ENCODE data around the gene FHIP1A. TPM values are rescaled to one million over a fixed set of nuclear protein-coding genes. Genes with fewer than 3 reads are reported as not detected.

The FHIP1A gene
- total and polyA plus RNA-seq, 5 donors from 2014 or later, result 0.10 to 0.43 (median 0.39) TPM; not detected in 2

- Mint-ChIP-seq H3K9me3 (peaks cover 0 to 2% (median 0%) of the 10 kb centered on the region in 7 donors), H3K27me3 (peaks cover 11% of the 10 kb centered on the region), H3K4me1 (no peaks in the 10 kb centered on the region), H3K36me3 (no peaks in the 10 kb centered on the region), H3K27ac (no peak overlapping the region), H3K4me3 (no peak overlapping the region)
- Histone ChIP-seq H3K27ac (ENCODE audit: insufficient read depth, low read length, poor library complexity, severe bottlenecking) (no peak overlapping the region), H3K9me3 (ENCODE audit: control insufficient read depth in 2 of 2, low read length in 2 of 2) (no peaks in the 10 kb centered on the region), H3K4me3 (ENCODE audit: low read depth, low read length) (no peak overlapping the region), H3K4me1 (ENCODE audit: control insufficient read depth, insufficient read depth, low read length, poor library complexity, severe bottlenecking) (no peaks in the 10 kb centered on the region), H3K36me3 (ENCODE audit: control insufficient read depth, insufficient read depth, low read length) (no peaks in the 10 kb centered on the region), H3K27me3 (ENCODE audit: control insufficient read depth, insufficient read depth, low read length) (peaks cover 8% of the 10 kb centered on the region)
- ATAC-seq (ENCODE audit: low read depth in 2 of 2) (no peak), DNase-seq (no peak)
Observed at GRCh38 chr4:151418856-151419255, 9.9 kb downstream of the FHIP1A start.

- Mint-ChIP-seq H3K27ac (peak overlapping the region in 1 of 3 donors; percentile 53), H3K4me3 (no peak overlapping the region), H3K27me3 (peaks cover 16% of the 10 kb centered on the region), H3K4me1 (no peaks in the 10 kb centered on the region), H3K9me3 (peaks cover 0 to 2% (median 0%) of the 10 kb centered on the region in 7 donors), H3K36me3 (no peaks in the 10 kb centered on the region)
- no peak for DNase-seq
- Histone ChIP-seq H3K4me1 (ENCODE audit: control insufficient read depth, insufficient read depth, low read length, poor library complexity, severe bottlenecking) (no peaks in the 10 kb centered on the region), H3K27me3 (ENCODE audit: control insufficient read depth, insufficient read depth, low read length) (peaks cover 8% of the 10 kb centered on the region), H3K27ac (ENCODE audit: insufficient read depth, low read length, poor library complexity, severe bottlenecking) (no peak overlapping the region), H3K4me3 (ENCODE audit: low read depth, low read length) (no peak overlapping the region), H3K36me3 (ENCODE audit: control insufficient read depth, insufficient read depth, low read length) (no peaks in the 10 kb centered on the region), H3K9me3 (ENCODE audit: control insufficient read depth in 2 of 2, low read length in 2 of 2) (no peaks in the 10 kb centered on the region)
- no peak for ATAC-seq (ENCODE audit: low read depth in 2 of 2)
Observed at GRCh38 chr4:151420250-151420807, 11.4 kb downstream of the FHIP1A start.

- H3K27me3 ChIP-seq (ENCODE audit: control insufficient read depth, insufficient read depth, low read length), result peaks cover 6% of the 10 kb centered on the region
- H3K4me1 Mint-ChIP-seq, result no peaks in the 10 kb centered on the region
- H3K4me1 ChIP-seq (ENCODE audit: control insufficient read depth, insufficient read depth, low read length, poor library complexity, severe bottlenecking), result no peaks in the 10 kb centered on the region
- H3K27ac ChIP-seq (ENCODE audit: insufficient read depth, low read length, poor library complexity, severe bottlenecking), result no peak overlapping the region
- DNase-seq (no peak), ATAC-seq (ENCODE audit: low read depth in 2 of 2) (no peak)
- no peak overlapping the region for H3K27ac Mint-ChIP-seq
- H3K4me3 Mint-ChIP-seq, result no peak overlapping the region
- no peaks in the 10 kb centered on the region for H3K36me3 ChIP-seq (ENCODE audit: control insufficient read depth, insufficient read depth, low read length)
- H3K4me3 ChIP-seq (ENCODE audit: low read depth, low read length), result no peak overlapping the region
- no peaks in the 10 kb centered on the region for H3K9me3 ChIP-seq (ENCODE audit: control insufficient read depth in 2 of 2, low read length in 2 of 2)
- peaks cover 0 to 2% (median 0%) of the 10 kb centered on the region in 7 donors for H3K9me3 Mint-ChIP-seq
- H3K36me3 Mint-ChIP-seq, result no peaks in the 10 kb centered on the region
- peaks cover 17% of the 10 kb centered on the region for H3K27me3 Mint-ChIP-seq
Observed at GRCh38 chr4:151422854-151423253, 13.9 kb downstream of the FHIP1A start.

DNA sequence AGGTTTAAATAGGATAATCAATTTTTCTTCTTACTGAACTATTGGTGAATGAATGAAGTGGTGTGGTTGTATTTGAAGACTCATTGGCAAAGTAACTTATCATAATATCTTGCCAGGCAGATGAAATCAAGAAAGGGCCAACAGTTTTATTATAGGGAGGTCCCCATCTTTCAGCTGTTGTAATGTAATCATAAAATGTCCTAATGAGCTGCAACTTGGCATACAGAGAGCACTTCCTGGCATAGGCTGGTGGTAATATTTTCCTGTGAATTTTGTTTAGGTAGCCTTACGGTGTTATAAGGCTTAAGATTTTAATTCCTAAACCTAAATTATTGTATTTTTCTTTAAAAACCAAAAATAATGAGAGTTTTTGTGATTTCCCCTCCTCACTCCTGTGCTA lies 17.5 kb downstream of the FHIP1A start:
- H3K36me3 Mint-ChIP-seq, result no peaks in the 10 kb centered on the region
- H3K27ac Mint-ChIP-seq, result no peak overlapping the region
- H3K4me3 Mint-ChIP-seq, result no peak overlapping the region
- H3K27me3 Mint-ChIP-seq, result peaks cover 25% of the 10 kb centered on the region
- no peaks in the 10 kb centered on the region for H3K4me1 Mint-ChIP-seq
- no peak for ATAC-seq (ENCODE audit: low read depth in 2 of 2)
- Histone ChIP-seq H3K36me3 (ENCODE audit: control insufficient read depth, insufficient read depth, low read length) (no peaks in the 10 kb centered on the region), H3K4me1 (ENCODE audit: control insufficient read depth, insufficient read depth, low read length, poor library complexity, severe bottlenecking) (no peaks in the 10 kb centered on the region), H3K4me3 (ENCODE audit: low read depth, low read length) (no peak overlapping the region), H3K27me3 (ENCODE audit: control insufficient read depth, insufficient read depth, low read length) (peaks cover 4% of the 10 kb centered on the region), H3K27ac (ENCODE audit: insufficient read depth, low read length, poor library complexity, severe bottlenecking) (no peak overlapping the region), H3K9me3 (ENCODE audit: control insufficient read depth in 2 of 2, low read length in 2 of 2) (no peaks in the 10 kb centered on the region)
- H3K9me3 Mint-ChIP-seq, result peaks cover 0 to 2% (median 0%) of the 10 kb centered on the region in 7 donors
- DNase-seq, result no peak

- H3K4me1 Mint-ChIP-seq, result no peaks in the 10 kb centered on the region
- no peaks in the 10 kb centered on the region for H3K9me3 ChIP-seq (ENCODE audit: control insufficient read depth in 2 of 2, low read length in 2 of 2)
- peaks cover 0 to 2% (median 0%) of the 10 kb centered on the region in 7 donors for H3K9me3 Mint-ChIP-seq
- DNase-seq, result no peak
- ATAC-seq (ENCODE audit: low read depth in 2 of 2), result no peak
- no peak overlapping the region for H3K27ac ChIP-seq (ENCODE audit: insufficient read depth, low read length, poor library complexity, severe bottlenecking)
- no peaks in the 10 kb centered on the region for H3K36me3 Mint-ChIP-seq
- no peak overlapping the region for H3K27ac Mint-ChIP-seq
- H3K27me3 ChIP-seq (ENCODE audit: control insufficient read depth, insufficient read depth, low read length), result peaks cover 4% of the 10 kb centered on the region
- H3K4me1 ChIP-seq (ENCODE audit: control insufficient read depth, insufficient read depth, low read length, poor library complexity, severe bottlenecking), result no peaks in the 10 kb centered on the region
- H3K4me3 Mint-ChIP-seq, result no peak overlapping the region
- H3K27me3 Mint-ChIP-seq, result peaks cover 25% of the 10 kb centered on the region
- no peaks in the 10 kb centered on the region for H3K36me3 ChIP-seq (ENCODE audit: control insufficient read depth, insufficient read depth, low read length)
- H3K4me3 ChIP-seq (ENCODE audit: low read depth, low read length), result no peak overlapping the region
Observed at GRCh38 chr4:151427266-151427665, 18.3 kb downstream of the FHIP1A start.

GRCh38 chr4:151428346-151428745 lies 19.4 kb downstream of the FHIP1A start:
- H3K4me1 ChIP-seq (ENCODE audit: control insufficient read depth, insufficient read depth, low read length, poor library complexity, severe bottlenecking), result no peaks in the 10 kb centered on the region
- Mint-ChIP-seq H3K4me3 (no peak overlapping the region), H3K36me3 (no peaks in the 10 kb centered on the region), H3K27ac (no peak overlapping the region), H3K4me1 (peaks cover 0 to 4% (median 0%) of the 10 kb centered on the region in 4 donors), H3K27me3 (peaks cover 24% of the 10 kb centered on the region), H3K9me3 (peaks cover 0 to 2% (median 0%) of the 10 kb centered on the region in 7 donors)
- no peak for ATAC-seq (ENCODE audit: low read depth in 2 of 2)
- DNase-seq, result no peak
- no peaks in the 10 kb centered on the region for H3K9me3 ChIP-seq (ENCODE audit: control insufficient read depth in 2 of 2, low read length in 2 of 2)
- H3K27ac ChIP-seq (ENCODE audit: insufficient read depth, low read length, poor library complexity, severe bottlenecking), result no peak overlapping the region
- no peaks in the 10 kb centered on the region for H3K36me3 ChIP-seq (ENCODE audit: control insufficient read depth, insufficient read depth, low read length)
- H3K27me3 ChIP-seq (ENCODE audit: control insufficient read depth, insufficient read depth, low read length), result peaks cover 4% of the 10 kb centered on the region
- no peak overlapping the region for H3K4me3 ChIP-seq (ENCODE audit: low read depth, low read length)

DNA sequence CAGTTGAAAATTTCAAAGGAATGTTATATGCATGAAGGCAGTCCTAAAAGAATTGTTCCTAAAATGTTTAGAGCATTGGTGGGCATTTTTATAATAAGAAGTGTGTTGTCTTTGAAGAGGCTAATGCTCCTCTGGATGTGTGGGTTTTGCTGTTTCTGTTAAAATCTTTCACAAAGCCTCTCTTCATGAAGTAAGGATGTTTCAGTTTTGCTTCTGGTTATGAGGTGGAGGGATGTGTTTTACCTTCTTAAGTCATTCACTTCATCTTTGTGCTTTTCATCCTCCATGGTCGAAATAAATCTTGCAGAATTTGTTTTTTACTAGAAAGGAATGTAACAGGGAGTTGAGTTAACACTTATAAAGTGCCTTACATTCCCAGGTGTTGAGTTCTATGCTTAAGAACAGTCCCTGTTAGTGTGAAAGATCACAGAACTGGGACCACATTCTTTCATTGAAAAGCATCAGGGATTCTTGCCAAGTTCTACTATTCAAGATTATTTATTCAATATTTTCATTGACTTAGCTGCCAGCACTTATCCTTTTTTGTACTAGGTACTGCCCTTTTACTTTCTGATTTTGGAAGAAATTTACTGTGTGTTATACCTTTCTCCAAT lies 21.1 kb downstream of the FHIP1A start:
- H3K9me3 Mint-ChIP-seq, result peaks cover 0 to 2% (median 0%) of the 10 kb centered on the region in 7 donors
- no peak for ATAC-seq (ENCODE audit: low read depth in 2 of 2)

More for the DNA sequence above, 21.1 kb downstream of the FHIP1A start:
- no peaks in the 10 kb centered on the region for H3K36me3 ChIP-seq (ENCODE audit: control insufficient read depth, insufficient read depth, low read length)
- no peak overlapping the region for H3K4me3 ChIP-seq (ENCODE audit: low read depth, low read length)
- peaks cover 4% of the 10 kb centered on the region for H3K27me3 ChIP-seq (ENCODE audit: control insufficient read depth, insufficient read depth, low read length)
- H3K4me1 ChIP-seq (ENCODE audit: control insufficient read depth, insufficient read depth, low read length, poor library complexity, severe bottlenecking), result no peaks in the 10 kb centered on the region
- peaks cover 0 to 4% (median 0%) of the 10 kb centered on the region in 4 donors for H3K4me1 Mint-ChIP-seq
- H3K9me3 ChIP-seq (ENCODE audit: control insufficient read depth in 2 of 2, low read length in 2 of 2), result no peaks in the 10 kb centered on the region
- DNase-seq, result no peak
- no peak overlapping the region for H3K27ac Mint-ChIP-seq
- H3K27ac ChIP-seq (ENCODE audit: insufficient read depth, low read length, poor library complexity, severe bottlenecking), result no peak overlapping the region
- H3K36me3 Mint-ChIP-seq, result no peaks in the 10 kb centered on the region
- peaks cover 15% of the 10 kb centered on the region for H3K27me3 Mint-ChIP-seq
- no peak overlapping the region for H3K4me3 Mint-ChIP-seq
